AG09309 (cell line): ENCODE data around the gene CCDC82.
A peak's percentile ranks its signal among the peaks of the same experiment; 100 is the strongest.

Experiments used
- DNase-seq: peaks from one replicate; pipeline ENCODE4 v3.0.0-alpha.2; 2010; ENCODE audit warnings: low read depth
- H3K4me3 ChIP-seq: 2 replicates; pipeline ENCODE4 v1.5.1; 2011; ENCODE audit warnings: mild to moderate bottlenecking, low read depth, low read length, moderate library complexity; ENCODE audit not compliant: control insufficient read depth
- TF ChIP-seq, protein P1 (sequence below): IDR thresholded peaks from 2 replicates; pipeline ENCODE4 v1.5.1; 2011; ENCODE audit warnings: mild to moderate bottlenecking, low read depth, low read length, inconsistent platforms; ENCODE audit not compliant: insufficient read depth, control insufficient read depth; ENCODE audit errors: missing control alignments

Gene CCDC82

GRCh38 chr11:96400697-96401096 lies 11.0 kb upstream of the CCDC82 start:
- H3K4me3 ChIP-seq, result no peak overlapping the region
- TF ChIP-seq, protein P1, sequence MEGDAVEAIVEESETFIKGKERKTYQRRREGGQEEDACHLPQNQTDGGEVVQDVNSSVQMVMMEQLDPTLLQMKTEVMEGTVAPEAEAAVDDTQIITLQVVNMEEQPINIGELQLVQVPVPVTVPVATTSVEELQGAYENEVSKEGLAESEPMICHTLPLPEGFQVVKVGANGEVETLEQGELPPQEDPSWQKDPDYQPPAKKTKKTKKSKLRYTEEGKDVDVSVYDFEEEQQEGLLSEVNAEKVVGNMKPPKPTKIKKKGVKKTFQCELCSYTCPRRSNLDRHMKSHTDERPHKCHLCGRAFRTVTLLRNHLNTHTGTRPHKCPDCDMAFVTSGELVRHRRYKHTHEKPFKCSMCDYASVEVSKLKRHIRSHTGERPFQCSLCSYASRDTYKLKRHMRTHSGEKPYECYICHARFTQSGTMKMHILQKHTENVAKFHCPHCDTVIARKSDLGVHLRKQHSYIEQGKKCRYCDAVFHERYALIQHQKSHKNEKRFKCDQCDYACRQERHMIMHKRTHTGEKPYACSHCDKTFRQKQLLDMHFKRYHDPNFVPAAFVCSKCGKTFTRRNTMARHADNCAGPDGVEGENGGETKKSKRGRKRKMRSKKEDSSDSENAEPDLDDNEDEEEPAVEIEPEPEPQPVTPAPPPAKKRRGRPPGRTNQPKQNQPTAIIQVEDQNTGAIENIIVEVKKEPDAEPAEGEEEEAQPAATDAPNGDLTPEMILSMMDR, result no peak
- DNase-seq, result no peak

DNA sequence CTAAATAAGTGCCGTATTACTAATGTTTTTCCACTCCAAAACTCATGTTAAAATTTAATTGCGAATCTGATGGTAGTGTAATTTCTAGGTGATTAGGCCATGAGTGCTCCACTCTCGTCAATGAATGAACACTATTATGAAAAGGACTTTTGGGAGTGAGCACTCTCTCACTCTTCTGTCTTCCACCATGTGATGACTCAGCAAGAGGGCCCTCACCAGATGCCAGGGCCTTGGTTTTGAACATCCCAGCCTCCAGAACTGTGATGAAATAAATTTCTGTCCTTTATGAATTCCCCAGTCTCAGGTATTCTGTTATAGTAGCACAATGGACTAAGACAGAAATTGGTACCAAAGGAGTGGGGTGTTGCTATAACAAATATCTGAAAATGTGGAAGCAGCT lies 8.2 kb upstream of the CCDC82 start:
- no peak for DNase-seq
- TF ChIP-seq, protein P1, result no peak
- no peak overlapping the region for H3K4me3 ChIP-seq

- TF ChIP-seq, protein P1, result no peak
- no peak for DNase-seq
Measured at GRCh38 chr11:96396637-96397036, 6.9 kb upstream of the CCDC82 start.

DNA sequence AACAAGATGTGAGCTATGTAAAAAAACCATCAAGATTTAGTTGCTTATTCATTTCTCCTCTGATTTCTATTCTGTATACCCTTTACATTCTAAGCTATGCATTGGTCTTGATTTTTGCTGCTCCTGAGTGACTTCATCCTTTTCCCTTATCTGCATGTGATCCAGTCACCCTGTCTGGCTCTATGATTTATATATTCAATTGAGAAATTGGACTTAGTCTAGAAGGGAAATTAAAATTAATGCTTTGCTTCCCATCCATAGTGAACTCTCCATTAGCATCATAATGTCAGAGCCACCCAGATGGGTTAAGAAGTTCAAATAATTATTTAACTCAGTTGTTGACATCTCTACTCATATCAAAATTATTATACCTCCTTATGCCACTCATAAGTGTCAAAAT lies 5.1 kb upstream of the CCDC82 start:
- TF ChIP-seq, protein P1, result no peak
- no peak for DNase-seq
- no peak overlapping the region for H3K4me3 ChIP-seq

More at GRCh38 chr11:96396637-96397036, 6.9 kb upstream of the CCDC82 start:
- no peak overlapping the region for H3K4me3 ChIP-seq

GRCh38 chr11:96393753-96394348 lies 4.1 kb upstream of the CCDC82 start:
- no peak for DNase-seq

GRCh38 chr11:96391698-96392307 lies 2.1 kb upstream of the CCDC82 start:
- TF ChIP-seq, protein P1, result peak; percentile 9
- DNase-seq, result no peak
- H3K4me3 ChIP-seq, result no peak overlapping the region

More at GRCh38 chr11:96393753-96394348, 4.1 kb upstream of the CCDC82 start:
- TF ChIP-seq, protein P1, result peak; percentile 61
- no peak overlapping the region for H3K4me3 ChIP-seq
